ELR (cell line): ENCODE measurements around the gene TK1.

ENCODE experiments used
- DNase-seq: peaks from one replicate; pipeline ENCODE4 v3.0.0-alpha.2; 2015; ENCODE audit warnings: low read depth

Gene TK1

GRCh38 chr17:78219396-78220150, 32.7 kb upstream of the TK1 start:
- DNase-seq: no peak

GRCh38 chr17:78214706-78215061, 27.8 kb upstream of the TK1 start:
- peak; percentile 36 for DNase-seq

- DNase-seq: peak; percentile 96
Observed at GRCh38 chr17:78214016-78214705, 27.3 kb upstream of the TK1 start, which contains the start of gene BIRC5. BIRC5 (plus strand) TSS chr17:78214253; CDS start chr17:78214317, 64 bp downstream.

- no peak for DNase-seq
Observed at GRCh38 chr17:78211032-78211431, 24.2 kb upstream of the TK1 start.

GRCh38 chr17:78210111-78210510, 23.3 kb upstream of the TK1 start:
- no peak for DNase-seq

GRCh38 chr17:78208486-78208885, 21.6 kb upstream of the TK1 start:
- no peak for DNase-seq

GRCh38 chr17:78206298-78206697, 19.4 kb upstream of the TK1 start:
- DNase-seq: no peak

- no peak for DNase-seq
Observed at GRCh38 chr17:78205124-78205775, 18.4 kb upstream of the TK1 start.

GRCh38 chr17:78204387-78205123, 17.7 kb upstream of the TK1 start:
- DNase-seq: no peak

- no peak for DNase-seq
Observed at GRCh38 chr17:78202666-78203065, 15.8 kb upstream of the TK1 start.

- no peak for DNase-seq
Observed at GRCh38 chr17:78200451-78200850, 13.6 kb upstream of the TK1 start.

- no peak for DNase-seq
Observed at GRCh38 chr17:78197147-78197832, 10.4 kb upstream of the TK1 start.

GRCh38 chr17:78196716-78197115, 9.9 kb upstream of the TK1 start:
- DNase-seq: no peak

- DNase-seq: peak; percentile 72
Observed at GRCh38 chr17:78185981-78186691, 716 bp downstream of the TK1 start.

GRCh38 chr17:78184868-78185267, 2.0 kb downstream of the TK1 start:
- DNase-seq: no peak

GRCh38 chr17:78184351-78184750, 2.5 kb downstream of the TK1 start:
- DNase-seq: no peak

- no peak for DNase-seq
Observed at GRCh38 chr17:78183916-78184315, 2.9 kb downstream of the TK1 start.

- DNase-seq: no peak
Observed at GRCh38 chr17:78182504-78182903, 4.3 kb downstream of the TK1 start.

- DNase-seq: no peak
Observed at GRCh38 chr17:78180508-78180907, 6.3 kb downstream of the TK1 start.

- DNase-seq: no peak
Observed at GRCh38 chr17:78180083-78180482, 6.8 kb downstream of the TK1 start.

GRCh38 chr17:78179372-78179771, 7.5 kb downstream of the TK1 start:
- DNase-seq: peak; percentile 80
